ENCODE measurements around the gene ASCL5.
"Not testable (repeated sequence)": the region's sequence is repeated elsewhere in the genome, so short reads cannot be mapped to it uniquely, and the experiment has no call there.

The ASCL5 gene

GRCh38 chr1:201126832-201127754 is at the start of gene ASCL5:
ASCL5 (minus strand) TSS chr1:201127184; CDS start chr1:201115372, 11,812 bp downstream.
- DNase-seq (ENCODE audit: low read depth in 2 of 2) = no peak

- no peak for DNase-seq (ENCODE audit: low read depth in 2 of 2)
These were observed 49.0 kb upstream of the ASCL5 start for GRCh38 chr1:201175820-201176500.

- DNase-seq (ENCODE audit: low read depth in 2 of 2) = no peak
These were observed 46.8 kb upstream of the ASCL5 start for GRCh38 chr1:201173736-201174135.

GRCh38 chr1:201172999-201173610 is 46.1 kb upstream of the ASCL5 start:
- DNase-seq (ENCODE audit: low read depth in 2 of 2) = no peak

GRCh38 chr1:201172326-201172725 is 45.3 kb upstream of the ASCL5 start:
- DNase-seq (ENCODE audit: low read depth in 2 of 2) = no peak

- peak; percentile 59 to 61 for DNase-seq (ENCODE audit: low read depth in 2 of 2)
These were observed 44.4 kb upstream of the ASCL5 start for GRCh38 chr1:201171063-201172036.

GRCh38 chr1:201170533-201171062 is 43.6 kb upstream of the ASCL5 start:
- peak; percentile 75 to 79 for DNase-seq (ENCODE audit: low read depth in 2 of 2)

GRCh38 chr1:201169971-201170532 is 43.1 kb upstream of the ASCL5 start:
- DNase-seq (ENCODE audit: low read depth in 2 of 2) = no peak

- DNase-seq (ENCODE audit: low read depth in 2 of 2) = no peak
These were observed 42.2 kb upstream of the ASCL5 start for GRCh38 chr1:201169203-201169602.

GRCh38 chr1:201167041-201167991 is 40.3 kb upstream of the ASCL5 start:
- no peak for DNase-seq (ENCODE audit: low read depth in 2 of 2)

GRCh38 chr1:201164645-201165044 is 37.7 kb upstream of the ASCL5 start:
- no peak for DNase-seq (ENCODE audit: low read depth in 2 of 2)

- DNase-seq (ENCODE audit: low read depth in 2 of 2) = no peak
These were observed 36.7 kb upstream of the ASCL5 start for GRCh38 chr1:201163707-201164106.

- not testable (repeated sequence) for DNase-seq (ENCODE audit: low read depth in 2 of 2)
These were observed 36.1 kb upstream of the ASCL5 start for GRCh38 chr1:201163036-201163435.

GRCh38 chr1:201157949-201158348 is 31.0 kb upstream of the ASCL5 start:
- no peak for DNase-seq (ENCODE audit: low read depth in 2 of 2)

GRCh38 chr1:201156819-201157218 is 29.8 kb upstream of the ASCL5 start:
- DNase-seq (ENCODE audit: low read depth in 2 of 2) = no peak

GRCh38 chr1:201156346-201156745 is 29.4 kb upstream of the ASCL5 start:
- DNase-seq (ENCODE audit: low read depth in 2 of 2) = no peak

- no peak for DNase-seq (ENCODE audit: low read depth in 2 of 2)
These were observed 28.4 kb upstream of the ASCL5 start for GRCh38 chr1:201155354-201155753.

GRCh38 chr1:201154389-201155165 is 27.6 kb upstream of the ASCL5 start, which contains the start of gene TMEM9:
TMEM9 (minus strand) TSS chr1:201154474; CDS start chr1:201153923, 551 bp downstream.
- peak; percentile 95 to 97 for DNase-seq (ENCODE audit: low read depth in 2 of 2)

Data from stimulated activated CD4-positive, alpha-beta T cell treated with anti-CD3 and anti-CD28 coated beads, Interleukin-15, amount 100 ng/mL, for 48 hours (primary cell).